HL-60/S4 (cell line): ENCODE data around the gene ZC3H18.

ENCODE experiments used
- in situ Hi-C: fragments of 300-500 bp; cut with MboI; formaldehyde crosslinking; loops from 2 replicates; pipeline ENCODE4 v1.14.3; 2022; ENCODE audit warnings: low sequenced_read_pairs

ZC3H18 gene

GRCh38 chr16:88545781-88546180 lies 24.4 kb upstream of the ZC3H18 start:
- in situ Hi-C loops: loop anchor here (25.0 kb wide), 1 partner anchor 258 kb away; no protein-coding TSS in a partner anchor

- in situ Hi-C loops: loop anchor here (25.0 kb wide), 1 partner anchor 261 kb away; no protein-coding TSS in a partner anchor
These were observed 21.9 kb upstream of the ZC3H18 start for GRCh38 chr16:88548131-88548874.

- in situ Hi-C loops: loop anchor here (25.0 kb wide), 1 partner anchor 262 kb away; no protein-coding TSS in a partner anchor
These were observed 21.2 kb upstream of the ZC3H18 start for GRCh38 chr16:88548985-88549384.

GRCh38 chr16:88549671-88550245 lies 20.4 kb upstream of the ZC3H18 start:
- in situ Hi-C loops: loop anchor here (25.0 kb wide), 1 partner anchor 262 kb away; no protein-coding TSS in a partner anchor

DNA sequence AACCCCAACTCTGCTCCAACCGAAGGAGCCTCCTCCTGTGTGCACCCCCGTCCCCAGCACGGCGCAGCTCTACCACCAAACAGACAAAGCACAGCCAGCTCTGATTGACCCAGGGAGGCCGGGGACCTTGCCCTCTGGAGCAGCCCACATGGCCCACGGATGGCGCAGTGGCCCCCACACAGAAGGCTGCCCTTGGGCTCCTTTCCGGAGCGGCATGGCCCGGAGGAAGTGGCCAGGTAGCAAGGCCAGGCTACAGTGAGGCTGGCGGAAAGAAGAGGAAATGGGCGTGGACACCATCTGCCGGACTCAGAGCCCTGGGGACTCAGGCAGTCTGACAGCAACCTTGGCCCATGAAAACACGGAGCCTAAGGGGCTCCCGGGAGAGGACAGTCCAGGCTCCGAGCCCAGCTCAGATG lies 19.9 kb upstream of the ZC3H18 start:
- in situ Hi-C loops: no loop called here

- in situ Hi-C loops: no loop called here
These were observed 18.0 kb upstream of the ZC3H18 start for GRCh38 chr16:88552166-88552565.

- in situ Hi-C loops: no loop called here
These were observed 17.4 kb upstream of the ZC3H18 start for GRCh38 chr16:88552815-88553214.

DNA sequence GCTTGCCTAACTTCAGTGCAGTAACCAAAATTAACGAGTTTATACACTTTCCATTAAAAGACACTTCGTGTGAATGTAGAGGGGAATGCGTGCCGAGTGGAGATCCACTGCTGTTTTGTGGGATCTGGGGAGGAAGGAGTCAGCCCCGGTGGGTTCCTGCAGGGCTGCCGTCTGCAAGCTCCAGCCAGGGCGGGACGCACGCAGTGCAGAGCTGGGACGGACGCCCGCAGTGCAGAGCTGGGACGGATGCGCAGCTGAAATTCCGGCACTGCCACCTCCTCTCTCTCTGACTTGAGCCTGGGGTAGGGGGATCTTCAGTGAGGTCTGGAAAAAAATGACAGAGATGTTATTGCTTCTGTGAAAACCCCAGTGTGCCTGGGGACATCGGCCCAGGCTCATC lies 16.5 kb upstream of the ZC3H18 start:
- in situ Hi-C loops: no loop called here

- in situ Hi-C loops: no loop called here
These were observed 15.4 kb upstream of the ZC3H18 start for GRCh38 chr16:88554711-88555264.

DNA sequence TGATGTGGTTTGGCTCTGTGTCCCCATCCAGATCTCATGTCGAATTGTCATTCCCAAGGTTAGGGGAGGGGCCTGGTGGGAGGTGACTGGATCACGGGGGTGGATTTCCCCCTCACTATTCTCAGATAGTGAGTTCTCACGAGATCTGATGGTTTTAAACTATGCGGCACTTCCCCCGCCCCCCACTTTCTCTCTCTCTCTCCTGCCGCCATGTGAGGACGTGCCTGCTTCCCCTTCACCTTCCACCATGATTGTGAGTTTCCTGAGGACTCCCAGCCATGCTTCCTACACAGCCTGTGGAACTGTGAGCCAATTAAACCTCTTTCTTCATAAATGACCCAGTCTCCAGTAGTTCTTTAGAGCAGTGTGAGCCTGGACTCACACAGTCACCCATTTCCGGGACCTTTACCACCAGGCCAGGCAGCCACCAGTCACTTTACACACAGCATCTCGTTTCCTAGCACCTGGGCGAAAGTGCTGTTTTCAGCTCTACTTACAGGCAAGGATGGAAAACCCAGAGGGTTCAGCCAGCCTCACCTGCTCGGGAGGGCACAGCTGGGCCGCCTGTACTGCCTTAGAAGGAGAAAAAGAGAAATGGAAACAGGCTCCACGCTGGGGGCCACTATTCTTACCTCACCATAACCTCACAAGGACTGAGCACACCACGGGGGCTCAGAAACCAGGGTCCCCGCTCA lies 13.8 kb upstream of the ZC3H18 start:
- in situ Hi-C loops: no loop called here

DNA sequence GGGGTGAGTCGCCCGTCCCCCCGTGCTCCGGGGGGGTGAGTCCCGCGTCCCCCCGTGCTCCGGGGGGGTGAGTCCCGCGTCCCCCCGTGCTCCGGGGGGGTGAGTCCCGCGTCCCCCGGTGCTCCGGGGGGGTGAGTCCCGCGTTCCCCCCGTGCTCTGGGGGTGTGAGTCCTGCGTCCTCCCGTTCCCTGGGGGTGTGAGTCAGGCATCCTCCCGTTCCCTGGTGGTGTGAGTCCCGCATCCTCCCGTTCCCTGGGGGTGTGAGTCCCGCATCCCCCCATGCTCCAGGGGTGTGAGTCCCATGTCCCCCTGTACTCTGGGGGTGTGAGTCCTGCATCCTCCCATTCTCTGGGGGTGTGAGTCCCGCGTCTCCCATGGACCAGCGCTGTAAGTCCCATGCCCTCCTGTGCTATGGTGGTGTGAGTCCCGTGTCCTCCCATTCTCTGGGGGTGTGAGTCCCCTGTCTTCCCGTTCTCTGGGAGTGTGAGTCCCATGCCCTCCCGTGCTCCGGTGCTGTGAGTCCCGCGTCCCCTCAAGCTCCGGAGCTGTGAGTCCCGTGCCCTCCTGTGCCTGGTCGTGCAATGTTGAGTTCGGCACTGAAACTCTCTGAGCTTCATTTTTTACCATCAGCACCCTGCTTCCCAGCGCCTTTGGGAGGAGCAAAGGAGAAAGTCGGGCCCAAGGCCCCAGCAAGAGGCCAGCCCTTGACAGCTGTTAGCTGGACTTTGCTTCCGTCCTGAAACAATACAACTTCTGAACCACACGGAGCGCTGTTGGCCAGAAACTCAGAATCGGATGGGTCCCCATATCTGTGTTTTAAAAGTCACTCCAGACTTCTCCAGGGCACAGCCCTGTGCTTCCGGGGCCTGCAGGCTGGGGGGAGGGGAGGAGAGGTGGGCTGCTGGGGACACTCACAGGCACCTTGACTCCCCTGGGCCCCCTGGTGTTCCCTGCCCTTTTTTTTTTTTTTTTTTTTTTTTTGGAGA lies 11.5 kb upstream of the ZC3H18 start:
- in situ Hi-C loops: no loop called here

DNA sequence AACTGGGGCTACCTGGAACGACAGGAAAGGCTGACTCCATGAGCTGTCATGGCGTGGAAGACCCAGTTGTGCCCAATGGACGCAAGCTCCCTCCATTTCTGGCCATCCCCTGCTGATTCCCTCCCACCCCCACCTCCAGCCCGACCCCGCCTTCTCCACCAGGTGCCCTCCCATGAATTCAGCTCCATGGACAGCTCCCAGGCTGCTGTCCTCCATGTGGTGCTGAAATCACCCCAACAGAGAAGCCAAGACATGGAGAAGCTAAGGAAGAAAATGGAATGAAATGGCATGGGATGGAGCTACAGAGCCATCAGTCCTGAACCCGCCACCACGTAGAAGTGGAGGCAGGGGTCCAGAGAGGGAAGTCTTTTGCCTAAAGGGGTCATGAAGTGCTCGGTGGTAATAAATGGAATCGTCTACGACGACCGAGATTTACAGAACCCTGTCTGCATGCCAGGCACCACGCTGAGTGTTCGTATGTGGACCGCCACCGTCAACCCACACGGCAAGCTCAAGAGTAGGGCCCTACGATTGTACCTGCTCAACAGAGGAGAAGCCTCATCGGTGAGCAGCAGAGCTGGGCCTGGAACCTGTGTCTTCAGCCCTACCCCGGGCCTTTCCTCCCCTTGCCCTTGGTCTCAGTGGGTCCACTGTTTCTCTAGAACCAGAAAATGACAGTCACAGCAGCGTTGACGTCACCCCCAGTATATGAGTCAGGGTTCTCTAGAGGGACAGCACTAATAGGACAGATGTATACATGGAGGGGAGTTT lies 9.3 kb upstream of the ZC3H18 start:
- in situ Hi-C loops: no loop called here

- in situ Hi-C loops: no loop called here
These were observed 8.5 kb upstream of the ZC3H18 start for GRCh38 chr16:88561485-88562359.

GRCh38 chr16:88566158-88566557 lies 4.0 kb upstream of the ZC3H18 start:
- in situ Hi-C loops: no loop called here

- in situ Hi-C loops: no loop called here
These were observed 1.2 kb upstream of the ZC3H18 start for GRCh38 chr16:88568710-88569613.

- in situ Hi-C loops: no loop called here
These were observed 604 bp upstream of the ZC3H18 start for GRCh38 chr16:88569614-88569984.

- in situ Hi-C loops: no loop called here
These were observed 489 bp downstream of the ZC3H18 start for GRCh38 chr16:88570691-88571092.

GRCh38 chr16:88575251-88575650 lies 5.0 kb downstream of the ZC3H18 start:
- in situ Hi-C loops: no loop called here
